ENCODE measurements around the gene TANC1. TPM values are rescaled to one million over a fixed set of nuclear protein-coding genes. Genes with fewer than 3 reads are reported as not detected.

The TANC1 gene
- total RNA-seq, 1 donor = 34.7 TPM

DNA sequence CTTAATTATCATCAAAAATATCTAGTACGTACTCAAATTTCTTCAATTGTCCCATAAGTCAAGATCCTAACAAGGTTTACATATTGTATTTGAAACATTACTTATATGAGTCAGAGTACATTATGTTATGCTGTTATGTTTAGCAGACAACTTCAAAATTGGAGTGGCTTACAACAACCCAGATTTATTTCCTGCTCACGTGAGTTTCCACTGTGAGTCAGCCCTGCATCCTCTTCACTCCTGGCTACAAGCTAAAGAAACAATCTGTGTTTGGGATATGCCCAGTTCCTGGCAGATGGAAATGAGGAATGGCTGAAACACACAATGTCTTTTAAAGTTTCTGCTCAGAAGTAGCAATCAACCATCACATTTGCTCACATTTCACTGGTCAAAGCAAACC, 31.5 kb upstream of the TANC1 start:
- H2AFZ ChIP-seq (ENCODE audit: low read length) = no peak overlapping the region
- TF ChIP-seq, protein P1, sequence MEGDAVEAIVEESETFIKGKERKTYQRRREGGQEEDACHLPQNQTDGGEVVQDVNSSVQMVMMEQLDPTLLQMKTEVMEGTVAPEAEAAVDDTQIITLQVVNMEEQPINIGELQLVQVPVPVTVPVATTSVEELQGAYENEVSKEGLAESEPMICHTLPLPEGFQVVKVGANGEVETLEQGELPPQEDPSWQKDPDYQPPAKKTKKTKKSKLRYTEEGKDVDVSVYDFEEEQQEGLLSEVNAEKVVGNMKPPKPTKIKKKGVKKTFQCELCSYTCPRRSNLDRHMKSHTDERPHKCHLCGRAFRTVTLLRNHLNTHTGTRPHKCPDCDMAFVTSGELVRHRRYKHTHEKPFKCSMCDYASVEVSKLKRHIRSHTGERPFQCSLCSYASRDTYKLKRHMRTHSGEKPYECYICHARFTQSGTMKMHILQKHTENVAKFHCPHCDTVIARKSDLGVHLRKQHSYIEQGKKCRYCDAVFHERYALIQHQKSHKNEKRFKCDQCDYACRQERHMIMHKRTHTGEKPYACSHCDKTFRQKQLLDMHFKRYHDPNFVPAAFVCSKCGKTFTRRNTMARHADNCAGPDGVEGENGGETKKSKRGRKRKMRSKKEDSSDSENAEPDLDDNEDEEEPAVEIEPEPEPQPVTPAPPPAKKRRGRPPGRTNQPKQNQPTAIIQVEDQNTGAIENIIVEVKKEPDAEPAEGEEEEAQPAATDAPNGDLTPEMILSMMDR (IDR thresholded peaks at IDR 0.05; ENCODE audit: extremely low read depth, low read depth, low read length) = no peak
- peaks cover 12% of the 10 kb centered on the region for H3K4me1 ChIP-seq (ENCODE audit: insufficient read depth, low read length)
- H3K4me3 ChIP-seq (ENCODE audit: insufficient read depth, low read length) = no peak overlapping the region
- H3K27ac ChIP-seq (ENCODE audit: low read depth, low read length) = peak overlapping the region; percentile 21
- no peaks in the 10 kb centered on the region for H3K27me3 ChIP-seq (ENCODE audit: insufficient read depth, low read length)
- H4K20me1 ChIP-seq (ENCODE audit: insufficient read depth, low read length) = no peaks in the 10 kb centered on the region
- H3K9me3 ChIP-seq (ENCODE audit: low read depth, low read length) = no peaks in the 10 kb centered on the region
- DNase-seq (ENCODE audit: insufficient read length, low spot score, missing footprints) = peak; percentile 74
- H3K79me2 ChIP-seq (ENCODE audit: insufficient read depth, low read length) = no peaks in the 10 kb centered on the region
- H3K36me3 ChIP-seq (ENCODE audit: insufficient read depth, low read length) = no peaks in the 10 kb centered on the region
- H3K4me2 ChIP-seq (ENCODE audit: insufficient read depth, low read length) = no peak overlapping the region

DNA sequence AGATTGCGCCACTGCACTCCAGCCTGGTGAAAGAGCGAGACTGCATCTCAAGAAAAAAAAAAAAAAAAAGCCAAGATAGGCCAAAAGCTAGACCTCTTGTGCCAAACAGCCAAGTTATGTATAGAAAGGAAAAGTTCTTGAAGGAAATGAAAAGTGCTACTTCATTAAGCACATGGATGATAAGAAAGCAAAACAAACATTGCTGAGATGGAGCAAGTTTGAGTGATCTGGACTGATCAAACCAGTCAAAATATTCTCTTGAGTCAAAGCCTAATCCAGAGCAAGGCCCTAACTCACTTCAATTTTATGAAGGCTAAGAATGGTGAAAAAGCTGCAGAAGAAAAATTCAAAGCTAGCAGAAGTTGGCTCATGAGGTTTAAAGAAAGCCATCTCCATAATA, 28.1 kb upstream of the TANC1 start:
- no peaks in the 10 kb centered on the region for H3K36me3 ChIP-seq (ENCODE audit: insufficient read depth, low read length)
- peaks cover 5% of the 10 kb centered on the region for H3K4me1 ChIP-seq (ENCODE audit: insufficient read depth, low read length)
- no peak overlapping the region for H2AFZ ChIP-seq (ENCODE audit: low read length)
- H3K27me3 ChIP-seq (ENCODE audit: insufficient read depth, low read length) = no peaks in the 10 kb centered on the region
- H4K20me1 ChIP-seq (ENCODE audit: insufficient read depth, low read length) = no peaks in the 10 kb centered on the region
- H3K79me2 ChIP-seq (ENCODE audit: insufficient read depth, low read length) = no peaks in the 10 kb centered on the region
- H3K9me3 ChIP-seq (ENCODE audit: low read depth, low read length) = no peaks in the 10 kb centered on the region
- no peak for DNase-seq (ENCODE audit: insufficient read length, low spot score, missing footprints)
- no peak overlapping the region for H3K4me3 ChIP-seq (ENCODE audit: insufficient read depth, low read length)
- no peak overlapping the region for H3K4me2 ChIP-seq (ENCODE audit: insufficient read depth, low read length)
- no peak overlapping the region for H3K27ac ChIP-seq (ENCODE audit: low read depth, low read length)
- TF ChIP-seq, protein P1 (IDR thresholded peaks at IDR 0.05; ENCODE audit: extremely low read depth, low read depth, low read length) = no peak

DNA sequence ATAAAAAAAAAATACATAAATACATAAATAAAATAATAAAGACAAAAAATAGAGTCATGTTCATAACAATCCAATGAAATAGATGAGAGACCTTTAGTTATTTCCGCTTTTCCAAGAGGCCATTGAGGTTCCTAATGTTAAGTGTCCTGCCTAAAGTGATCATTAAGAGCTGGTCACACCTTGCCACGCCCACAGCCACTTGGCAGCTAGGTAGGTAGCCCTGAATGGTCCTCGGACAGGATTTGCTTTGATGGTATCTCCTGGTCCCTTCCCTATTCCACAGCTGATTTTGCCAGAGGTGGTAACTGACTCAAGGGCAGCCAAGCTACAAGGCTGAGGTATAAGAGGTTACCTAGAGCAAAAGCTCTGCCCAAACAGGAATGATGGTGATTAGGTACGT, 24.5 kb upstream of the TANC1 start:
- H3K27ac ChIP-seq (ENCODE audit: low read depth, low read length) = no peak overlapping the region
- TF ChIP-seq, protein P1 (IDR thresholded peaks at IDR 0.05; ENCODE audit: extremely low read depth, low read depth, low read length) = no peak

DNA sequence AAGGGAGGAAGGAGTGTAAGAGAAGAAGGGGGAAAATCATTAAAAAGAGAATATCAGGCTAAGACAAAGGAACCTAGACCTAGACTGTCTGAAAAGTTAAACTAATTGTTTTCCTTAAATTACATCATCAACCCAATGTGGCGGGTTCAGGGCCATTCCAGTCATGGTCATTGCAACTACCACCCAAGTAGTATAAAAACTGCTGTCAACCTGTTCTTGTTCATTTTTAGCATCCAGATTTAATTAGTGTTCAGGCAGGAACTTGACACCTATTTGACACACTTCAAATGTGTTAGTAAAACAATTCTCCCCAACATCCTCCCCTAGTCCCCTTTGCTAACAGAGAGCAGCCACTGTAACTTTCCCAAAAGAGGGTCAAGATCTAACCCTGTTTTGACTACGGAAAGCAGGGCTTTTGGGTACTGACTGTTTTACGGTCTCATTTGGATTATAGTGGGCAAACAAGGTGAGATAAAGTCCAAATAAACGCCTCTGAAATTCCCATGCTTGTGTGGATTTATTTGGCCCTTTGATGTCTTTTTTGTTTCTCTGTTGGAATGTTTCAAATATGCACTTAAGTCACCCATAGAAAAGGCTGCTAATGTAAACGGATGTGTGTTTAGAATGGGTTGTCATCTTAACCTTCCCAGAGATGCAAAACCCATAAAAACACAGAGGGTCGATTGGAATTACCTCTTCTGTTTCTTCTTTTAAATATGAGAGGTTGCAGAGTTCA, 19.3 kb upstream of the TANC1 start:
- Histone ChIP-seq H2AFZ (ENCODE audit: low read length) (no peak overlapping the region), H3K27me3 (ENCODE audit: insufficient read depth, low read length) (peaks cover 2% of the 10 kb centered on the region), H3K9me3 (ENCODE audit: low read depth, low read length) (peaks cover 3% of the 10 kb centered on the region), H3K4me1 (ENCODE audit: insufficient read depth, low read length) (peaks cover 12% of the 10 kb centered on the region), H4K20me1 (ENCODE audit: insufficient read depth, low read length) (no peaks in the 10 kb centered on the region), H3K79me2 (ENCODE audit: insufficient read depth, low read length) (no peaks in the 10 kb centered on the region), H3K27ac (ENCODE audit: low read depth, low read length) (no peak overlapping the region), H3K4me3 (ENCODE audit: insufficient read depth, low read length) (no peak overlapping the region), H3K4me2 (ENCODE audit: insufficient read depth, low read length) (no peak overlapping the region), H3K36me3 (ENCODE audit: insufficient read depth, low read length) (no peaks in the 10 kb centered on the region)
- TF ChIP-seq, protein P1 (IDR thresholded peaks at IDR 0.05; ENCODE audit: extremely low read depth, low read depth, low read length) = no peak
- no peak for DNase-seq (ENCODE audit: insufficient read length, low spot score, missing footprints)

More for the DNA sequence above, 24.5 kb upstream of the TANC1 start:
- Histone ChIP-seq H3K9me3 (ENCODE audit: low read depth, low read length) (peaks cover 3% of the 10 kb centered on the region), H3K79me2 (ENCODE audit: insufficient read depth, low read length) (no peaks in the 10 kb centered on the region), H3K4me3 (ENCODE audit: insufficient read depth, low read length) (no peak overlapping the region), H3K4me2 (ENCODE audit: insufficient read depth, low read length) (no peak overlapping the region), H4K20me1 (ENCODE audit: insufficient read depth, low read length) (no peaks in the 10 kb centered on the region), H3K36me3 (ENCODE audit: insufficient read depth, low read length) (no peaks in the 10 kb centered on the region), H3K4me1 (ENCODE audit: insufficient read depth, low read length) (no peaks in the 10 kb centered on the region), H3K27me3 (ENCODE audit: insufficient read depth, low read length) (no peaks in the 10 kb centered on the region), H2AFZ (ENCODE audit: low read length) (no peak overlapping the region)
- DNase-seq (ENCODE audit: insufficient read length, low spot score, missing footprints) = no peak

Measured in osteoblast (primary cell).